ENCODE data around the gene RCAN1. TPM values are rescaled to one million over a fixed set of nuclear protein-coding genes. Genes with fewer than 3 reads are reported as not detected.
"Not testable (repeated sequence)": the region's sequence is repeated elsewhere in the genome, so short reads cannot be mapped to it uniquely, and the experiment has no call there.

The RCAN1 gene
- total and polyA plus RNA-seq, 4 donors = 26.7 to 67.9 (median 46.7) TPM

- Histone ChIP-seq H3K9me3 (ENCODE audit: control insufficient read depth in 4 of 4, low read length in 3 of 4) (no peaks in the 10 kb centered on the region), H3K27ac (ENCODE audit: low read depth in 1 of 2, low read length in 2 of 2) (no peak overlapping the region), H3K27me3 (ENCODE audit: control insufficient read depth in 4 of 4, insufficient read depth in 4 of 4, low read length in 3 of 4) (no peaks in the 10 kb centered on the region), H3K9ac (ENCODE audit: low read depth in 1 of 2, low read length in 2 of 2) (no peak overlapping the region), H3K4me3 (ENCODE audit: low read depth in 1 of 3, low read length in 3 of 3) (no peak overlapping the region), H3K36me3 (ENCODE audit: control insufficient read depth in 4 of 4, insufficient read depth in 3 of 4, low read depth in 1 of 4, low read length in 3 of 4) (no peaks in the 10 kb centered on the region), H3K4me1 (ENCODE audit: control insufficient read depth in 4 of 4, insufficient read depth in 4 of 4, low read length in 3 of 4) (peaks cover 0 to 5% (median 3%) of the 10 kb centered on the region in 4 donors)
- TF ChIP-seq HNF4A (conservative IDR thresholded peaks at IDR 0.05) (no peak), JUND (IDR thresholded peaks at IDR 0.05) (no peak), ATF3 (IDR thresholded peaks at IDR 0.05) (no peak), HNF4G (IDR thresholded peaks at IDR 0.05) (no peak), ZBTB33 (IDR thresholded peaks at IDR 0.05) (no peak), YY1 (IDR thresholded peaks at IDR 0.05) (no peak), FOXA2 (IDR thresholded peaks at IDR 0.05) (no peak), SP1 (IDR thresholded peaks at IDR 0.05) (no peak), CTCF (IDR thresholded peaks at IDR 0.05; ENCODE audit: low read depth, low read length, missing input control) (no peak), FOXA1 (IDR thresholded peaks at IDR 0.05) (no peak), TAF1 (conservative IDR thresholded peaks at IDR 0.05) (no peak), RXRA (IDR thresholded peaks at IDR 0.05) (no peak)
- 87% methylated on average over 3 of the region's 3 CpGs for WGBS
- DNase-seq (ENCODE audit: low spot score) = no peak
Observed at GRCh38 chr21:34570313-34570712, 44.6 kb downstream of the RCAN1 start.

- Histone ChIP-seq H3K9me3 (ENCODE audit: control insufficient read depth in 4 of 4, low read length in 3 of 4) (no peaks in the 10 kb centered on the region), H3K27ac (ENCODE audit: low read depth in 1 of 2, low read length in 2 of 2) (no peak overlapping the region), H3K36me3 (ENCODE audit: control insufficient read depth in 4 of 4, insufficient read depth in 3 of 4, low read depth in 1 of 4, low read length in 3 of 4) (no peaks in the 10 kb centered on the region), H3K4me1 (ENCODE audit: control insufficient read depth in 4 of 4, insufficient read depth in 4 of 4, low read length in 3 of 4) (peaks cover 0 to 5% (median 3%) of the 10 kb centered on the region in 4 donors), H3K9ac (ENCODE audit: low read depth in 1 of 2, low read length in 2 of 2) (no peak overlapping the region), H3K4me3 (ENCODE audit: low read depth in 1 of 3, low read length in 3 of 3) (no peak overlapping the region), H3K27me3 (ENCODE audit: control insufficient read depth in 4 of 4, insufficient read depth in 4 of 4, low read length in 3 of 4) (no peaks in the 10 kb centered on the region)
- WGBS = 88% methylated on average over 4 of the region's 4 CpGs
- DNase-seq (ENCODE audit: low spot score) = no peak
- TF ChIP-seq YY1 (IDR thresholded peaks at IDR 0.05) (no peak), MAX (IDR thresholded peaks at IDR 0.05) (no peak), RXRA (IDR thresholded peaks at IDR 0.05) (no peak), FOXA2 (IDR thresholded peaks at IDR 0.05) (no peak)
Observed at GRCh38 chr21:34569381-34569979, 45.4 kb downstream of the RCAN1 start.

GRCh38 chr21:34568801-34569200 is 46.1 kb downstream of the RCAN1 start:
- WGBS = 98% methylated on average over 4 of the region's 4 CpGs
- H3K9ac ChIP-seq (ENCODE audit: low read depth in 1 of 2, low read length in 2 of 2); H3K36me3 ChIP-seq (ENCODE audit: control insufficient read depth in 4 of 4, insufficient read depth in 3 of 4, low read depth in 1 of 4, low read length in 3 of 4); H3K9me3 ChIP-seq (ENCODE audit: control insufficient read depth in 4 of 4, low read length in 3 of 4); H3K27me3 ChIP-seq (ENCODE audit: control insufficient read depth in 4 of 4, insufficient read depth in 4 of 4, low read length in 3 of 4); H3K4me3 ChIP-seq (ENCODE audit: low read depth in 1 of 3, low read length in 3 of 3); H3K27ac ChIP-seq (ENCODE audit: low read depth in 1 of 2, low read length in 2 of 2); DNase-seq (ENCODE audit: low spot score); H3K4me1 ChIP-seq (ENCODE audit: control insufficient read depth in 4 of 4, insufficient read depth in 4 of 4, low read length in 3 of 4): not testable (repeated sequence)

Measured in liver (tissue), 9 donors.